CD4-positive, alpha-beta memory T cell (primary cell): ENCODE measurements around the gene TUBGCP4. TPM values are rescaled to one million over a fixed set of nuclear protein-coding genes. Genes with fewer than 3 reads are reported as not detected.
A peak's percentile ranks its signal among the peaks of the same experiment; 100 is the strongest.

Experiments
- CTCF ChIA-PET: fragments of 350-600 bp; sonication (Branson Sonifier 250); formaldehyde crosslinking; loops from one replicate; lab custom pipeline; 2021; ENCODE audit warnings: inconsistent platforms; ENCODE audit not compliant: partially characterized antibody; lab: Charles Lee
- POLR2A ChIA-PET: fragments of 350-600 bp; sonication (Branson Sonifier 250); formaldehyde crosslinking; loops from one replicate; lab custom pipeline; 2021; ENCODE audit not compliant: partially characterized antibody; lab: Charles Lee
- DNase-seq, 5 donors: peaks; one replicate each; pipeline versions ENCODE4 v3.0.0 to v3.0.0-alpha.2; 2020 to 2022; ENCODE audit warnings: mixed read lengths in 1 of 5
- H3K27ac ChIP-seq: one replicate; pipeline ENCODE4 v1.7.0; 2013; ENCODE audit warnings: low read depth, low read length
- H3K27me3 ChIP-seq: 2 replicates; pipeline ENCODE4 v1.7.0; 2013; ENCODE audit warnings: mild to moderate bottlenecking, low read length, moderate library complexity; ENCODE audit not compliant: insufficient read depth
- H3K36me3 ChIP-seq: 2 replicates; pipeline ENCODE4 v1.7.0; 2013; ENCODE audit warnings: mild to moderate bottlenecking, low read length, moderate library complexity; ENCODE audit not compliant: insufficient read depth
- H3K4me1 ChIP-seq: 2 replicates; pipeline ENCODE4 v1.7.0; 2013; ENCODE audit warnings: mild to moderate bottlenecking, low read length, moderate library complexity; ENCODE audit not compliant: insufficient read depth
- H3K4me3 ChIP-seq, 2 donors: one replicate each; pipeline ENCODE4 v1.7.0; 2013; ENCODE audit warnings: low read length in 2 of 2, mild to moderate bottlenecking in 1 of 2
- H3K9me3 ChIP-seq, 2 donors: one replicate each; pipeline ENCODE4 v1.7.0; 2013; ENCODE audit warnings: low read length in 2 of 2, control low read depth in 1 of 2; ENCODE audit not compliant: control insufficient read depth in 1 of 2
- H3K27ac Mint-ChIP-seq, 7 donors: one replicate each; pipeline ENCODE4 v1.8.0; 2020 to 2021; ENCODE audit warnings: mixed read lengths in 7 of 7, mild to moderate bottlenecking in 6 of 7, inconsistent platforms in 3 of 7, moderate library complexity in 3 of 7
- H3K27me3 Mint-ChIP-seq, 2 donors: one replicate each; pipeline ENCODE4 v1.8.0; 2020 to 2021; ENCODE audit warnings: mixed read lengths in 2 of 2
- H3K36me3 Mint-ChIP-seq, 2 donors: one replicate each; pipeline ENCODE4 v1.8.0; 2020 to 2021; ENCODE audit warnings: mixed read lengths in 2 of 2, inconsistent platforms in 1 of 2, mild to moderate bottlenecking in 1 of 2
- H3K4me1 Mint-ChIP-seq, 4 donors: one replicate each; pipeline ENCODE4 v1.8.0; 2020 to 2021; ENCODE audit warnings: mixed read lengths in 4 of 4, mild to moderate bottlenecking in 1 of 4
- H3K4me3 Mint-ChIP-seq, 8 donors: one replicate each; pipeline ENCODE4 v1.8.0; 2020 to 2021; ENCODE audit warnings: mixed read lengths in 8 of 8, mild to moderate bottlenecking in 7 of 8, moderate library complexity in 6 of 8, inconsistent platforms in 3 of 8
- H3K9me3 Mint-ChIP-seq, 8 donors: one replicate each; pipeline ENCODE4 v1.8.0; 2020 to 2021; ENCODE audit warnings: mixed read lengths in 8 of 8, mild to moderate bottlenecking in 5 of 8, inconsistent platforms in 3 of 8, moderate library complexity in 1 of 8
- intact Hi-C: fragments of 100-400 bp; cut with micrococcal nuclease; formaldehyde crosslinking; loops from one replicate; pipeline ENCODE4 v1.15.1; 2023
- polyA plus RNA-seq, 2 donors: library from polyadenylated mRNA; unstranded; fragments of 300-500 nt; fragmentation: Illumina TruSeq; gene quantifications; one replicate each; pipeline ENCODE4 v1.2.3, GENCODE V29; 2021
- total RNA-seq, 2 experiments: library from RNA; stranded (reverse); gene quantifications; one replicate each; pipeline ENCODE4 v1.2.3, GENCODE V29; 2021

TUBGCP4 gene
- total and polyA plus RNA-seq, 4 experiments from 2014 or later = 10.2 to 23.9 (median 17.9) TPM

DNA sequence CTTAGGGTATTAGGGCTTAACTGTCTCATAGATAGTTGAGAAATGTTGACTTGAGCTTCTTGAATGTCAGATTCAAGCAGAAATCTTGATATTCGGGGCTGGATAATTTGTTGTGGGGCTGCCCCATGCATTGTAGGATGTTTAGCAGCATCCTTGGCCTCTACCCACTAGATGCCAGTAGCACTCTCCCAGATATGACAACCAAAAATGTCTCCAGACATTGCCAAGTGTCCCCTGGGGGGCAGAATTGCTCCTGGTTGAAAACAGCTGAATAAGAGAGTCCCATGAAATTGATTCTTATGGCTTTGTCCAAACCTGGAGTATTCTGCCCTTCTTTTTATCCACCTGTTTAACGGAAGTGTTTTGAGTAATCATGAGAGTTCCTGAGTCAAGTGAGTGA is 24.6 kb upstream of the TUBGCP4 start:
- no peaks in the 10 kb centered on the region for H3K36me3 ChIP-seq
- H3K4me1 ChIP-seq = no peaks in the 10 kb centered on the region
- peaks cover 20 to 23% of the 10 kb centered on the region in 2 donors for H3K36me3 Mint-ChIP-seq
- no peak for DNase-seq
- H3K27ac ChIP-seq = no peak overlapping the region
- H3K9me3 Mint-ChIP-seq = no peaks in the 10 kb centered on the region
- intact Hi-C loops = no loop called here
- no peaks in the 10 kb centered on the region for H3K27me3 Mint-ChIP-seq
- ChIA-PET POLR2A (interaction anchor here (1.5 kb wide), 1 partner anchor 25 kb away, joined by 5 read pairs; the partner anchor contains the start of genes TUBGCP4 and ZSCAN29), CTCF (interaction anchor here (1.0 to 2.3 kb wide), 4 partner anchors 9 to 168 kb away, joined by 3 to 14 read pairs (median 4); no protein-coding TSS in a partner anchor)
- no peak overlapping the region for H3K27ac Mint-ChIP-seq
- no peaks in the 10 kb centered on the region for H3K27me3 ChIP-seq
- no peak overlapping the region for H3K4me3 Mint-ChIP-seq
- H3K9me3 ChIP-seq = no peaks in the 10 kb centered on the region
- no peaks in the 10 kb centered on the region for H3K4me1 Mint-ChIP-seq
- H3K4me3 ChIP-seq = no peak overlapping the region

GRCh38 chr15:43347114-43347513 is 23.8 kb upstream of the TUBGCP4 start:
- no peak overlapping the region for H3K27ac ChIP-seq
- H3K27ac Mint-ChIP-seq = no peak overlapping the region
- no peaks in the 10 kb centered on the region for H3K36me3 ChIP-seq
- no peaks in the 10 kb centered on the region for H3K27me3 ChIP-seq
- DNase-seq = no peak
- intact Hi-C loops = no loop called here
- no peaks in the 10 kb centered on the region for H3K9me3 Mint-ChIP-seq
- H3K4me3 ChIP-seq = no peak overlapping the region
- no peaks in the 10 kb centered on the region for H3K4me1 Mint-ChIP-seq
- no peak overlapping the region for H3K4me3 Mint-ChIP-seq
- H3K27me3 Mint-ChIP-seq = no peaks in the 10 kb centered on the region
- ChIA-PET POLR2A (no interaction called here), CTCF (interaction anchor here (1.0 to 2.3 kb wide), 4 partner anchors 9 to 167 kb away, joined by 3 to 14 read pairs (median 4); no protein-coding TSS in a partner anchor)
- no peaks in the 10 kb centered on the region for H3K9me3 ChIP-seq
- no peaks in the 10 kb centered on the region for H3K4me1 ChIP-seq
- H3K36me3 Mint-ChIP-seq = peaks cover 23 to 26% of the 10 kb centered on the region in 2 donors

DNA sequence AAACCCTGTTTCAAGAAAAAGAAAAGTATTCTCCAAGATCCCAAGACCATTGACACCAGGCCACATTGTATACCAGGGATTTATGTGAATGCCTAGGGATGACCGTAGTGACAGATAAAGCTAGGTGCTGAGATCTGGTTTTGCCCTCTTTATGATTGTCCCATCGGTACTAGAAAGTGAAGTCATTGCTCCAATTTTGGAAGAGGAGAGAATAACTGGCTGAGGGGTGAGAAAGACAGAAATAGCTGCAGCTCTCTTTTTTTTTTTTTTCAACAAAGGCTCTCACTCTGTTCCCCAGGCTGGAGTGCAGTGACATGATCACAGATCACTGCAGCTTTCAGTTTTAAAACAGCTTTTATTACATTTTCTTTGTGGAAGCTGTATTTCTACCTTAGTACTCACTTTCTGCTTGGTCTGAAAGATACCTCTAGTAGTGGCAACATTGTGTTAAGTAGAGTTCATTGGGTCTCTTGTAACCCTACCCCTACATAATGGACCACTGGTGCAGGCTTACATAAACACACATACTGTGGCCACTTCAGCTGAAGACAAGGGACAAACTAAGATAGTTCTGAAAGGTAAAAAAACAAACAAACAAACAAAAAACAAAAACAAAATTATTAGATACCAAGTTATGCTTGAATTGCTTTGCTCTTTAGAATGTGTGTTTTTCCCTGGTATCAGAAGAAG is 18.1 kb upstream of the TUBGCP4 start:
- H3K27ac ChIP-seq = no peak overlapping the region
- intact Hi-C loops = no loop called here
- ChIA-PET CTCF (interaction anchor here (0.8 to 2.5 kb wide), 2 partner anchors 17 to 23 kb away, joined by 3 to 7 read pairs; no protein-coding TSS in a partner anchor), POLR2A (no interaction called here)
- H3K27me3 ChIP-seq = no peaks in the 10 kb centered on the region
- no peaks in the 10 kb centered on the region for H3K36me3 ChIP-seq
- H3K9me3 Mint-ChIP-seq = peaks cover 0 to 9% (median under 1%) of the 10 kb centered on the region in 8 donors
- peaks cover 6% of the 10 kb centered on the region for H3K4me1 ChIP-seq
- H3K36me3 Mint-ChIP-seq = peaks cover 22 to 29% of the 10 kb centered on the region in 2 donors
- H3K9me3 ChIP-seq = no peaks in the 10 kb centered on the region
- no peak overlapping the region for H3K4me3 Mint-ChIP-seq
- no peak for DNase-seq
- H3K27me3 Mint-ChIP-seq = no peaks in the 10 kb centered on the region
- H3K4me1 Mint-ChIP-seq = peaks cover 4 to 17% (median 8%) of the 10 kb centered on the region in 4 donors
- H3K27ac Mint-ChIP-seq = peak overlapping the region in 1 of 7 donors; percentile 43
- no peak overlapping the region for H3K4me3 ChIP-seq

DNA sequence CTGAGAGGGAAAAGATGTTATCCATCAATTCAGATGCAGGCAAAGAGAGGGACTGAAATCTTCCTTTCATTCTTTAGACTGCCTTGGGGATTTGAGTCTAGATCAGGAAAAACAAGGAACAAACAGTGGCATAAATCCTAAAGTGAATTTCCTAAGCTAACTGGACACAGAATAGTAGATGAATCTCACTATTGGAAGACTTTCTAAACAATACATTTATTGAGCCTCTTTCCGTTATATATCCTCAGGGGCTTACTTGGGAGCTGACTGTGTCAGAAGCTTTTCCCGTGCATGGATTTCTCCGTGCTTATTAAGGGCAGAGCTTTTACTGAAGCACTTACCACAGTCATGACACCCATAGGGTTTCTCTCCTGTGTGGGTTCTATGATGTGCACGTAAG is 10.1 kb upstream of the TUBGCP4 start:
- peaks cover 69 to 71% of the 10 kb centered on the region in 2 donors for H3K36me3 Mint-ChIP-seq
- Histone ChIP-seq H3K36me3 (peaks cover 8% of the 10 kb centered on the region), H3K27me3 (no peaks in the 10 kb centered on the region), H3K4me1 (no peaks in the 10 kb centered on the region), H3K4me3 (no peak overlapping the region), H3K27ac (no peak overlapping the region), H3K9me3 (peaks cover 0 to 28% of the 10 kb centered on the region in 2 donors)
- CTCF ChIA-PET = interaction anchor here (0.9 to 2.4 kb wide), 3 partner anchors 10 to 14 kb away, joined by 3 to 11 read pairs (median 3); partner anchors contain the start of genes TUBGCP4 and ZSCAN29
- no peak for DNase-seq
- peaks cover 8 to 84% (median 59%) of the 10 kb centered on the region in 8 donors for H3K9me3 Mint-ChIP-seq
- H3K4me3 Mint-ChIP-seq = no peak overlapping the region
- POLR2A ChIA-PET = no interaction called here
- intact Hi-C loops = no loop called here
- H3K27me3 Mint-ChIP-seq = no peaks in the 10 kb centered on the region
- H3K4me1 Mint-ChIP-seq = peaks cover 1 to 14% (median 6%) of the 10 kb centered on the region in 4 donors
- H3K27ac Mint-ChIP-seq = peak overlapping the region in 1 of 7 donors; percentile 9

DNA sequence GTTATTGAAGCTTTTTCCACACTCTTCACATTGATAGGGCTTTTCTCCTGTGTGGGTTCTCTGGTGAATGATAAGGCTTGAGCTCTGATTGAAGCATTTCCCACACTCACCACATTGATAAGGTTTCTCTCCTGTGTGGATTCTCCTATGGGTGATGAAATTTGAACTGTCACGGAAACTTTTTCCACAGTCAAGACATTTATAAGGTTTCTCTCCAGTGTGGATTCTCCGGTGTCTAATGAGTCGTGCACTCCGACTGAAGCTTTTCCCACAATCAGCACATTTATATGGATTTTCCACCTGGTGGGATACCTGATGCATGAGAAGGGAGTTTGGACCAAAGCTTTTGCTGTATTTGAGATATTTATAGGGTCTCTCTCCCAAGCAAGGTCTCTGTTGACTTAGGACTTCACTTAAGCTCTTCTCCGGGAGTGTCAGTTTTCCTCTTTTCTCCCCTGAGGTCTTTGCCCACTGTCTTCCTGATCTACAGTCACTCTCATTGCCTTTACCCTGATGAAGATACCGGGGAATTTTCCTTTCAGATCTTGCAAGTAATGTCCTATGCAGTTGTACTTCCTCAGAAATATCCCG is 9.5 kb upstream of the TUBGCP4 start:
- H3K9me3 ChIP-seq = peaks cover 0 to 28% of the 10 kb centered on the region in 2 donors
- H3K4me3 ChIP-seq = no peak overlapping the region
- ChIA-PET CTCF (interaction anchor here (0.9 to 2.4 kb wide), 3 partner anchors 9 to 14 kb away, joined by 3 to 11 read pairs (median 3); partner anchors contain the start of genes TUBGCP4 and ZSCAN29), POLR2A (no interaction called here)
- no peaks in the 10 kb centered on the region for H3K27me3 Mint-ChIP-seq
- H3K36me3 Mint-ChIP-seq = peaks cover 71% of the 10 kb centered on the region in 2 donors
- peaks cover 3 to 19% (median 6%) of the 10 kb centered on the region in 4 donors for H3K4me1 Mint-ChIP-seq
- H3K27ac ChIP-seq = no peak overlapping the region
- H3K36me3 ChIP-seq = peaks cover 8% of the 10 kb centered on the region
- H3K4me3 Mint-ChIP-seq = no peak overlapping the region
- DNase-seq = no peak
- intact Hi-C loops = no loop called here
- H3K9me3 Mint-ChIP-seq = peaks cover 8 to 86% (median 61%) of the 10 kb centered on the region in 8 donors
- no peak overlapping the region for H3K27ac Mint-ChIP-seq
- H3K27me3 ChIP-seq = no peaks in the 10 kb centered on the region
- no peaks in the 10 kb centered on the region for H3K4me1 ChIP-seq

DNA sequence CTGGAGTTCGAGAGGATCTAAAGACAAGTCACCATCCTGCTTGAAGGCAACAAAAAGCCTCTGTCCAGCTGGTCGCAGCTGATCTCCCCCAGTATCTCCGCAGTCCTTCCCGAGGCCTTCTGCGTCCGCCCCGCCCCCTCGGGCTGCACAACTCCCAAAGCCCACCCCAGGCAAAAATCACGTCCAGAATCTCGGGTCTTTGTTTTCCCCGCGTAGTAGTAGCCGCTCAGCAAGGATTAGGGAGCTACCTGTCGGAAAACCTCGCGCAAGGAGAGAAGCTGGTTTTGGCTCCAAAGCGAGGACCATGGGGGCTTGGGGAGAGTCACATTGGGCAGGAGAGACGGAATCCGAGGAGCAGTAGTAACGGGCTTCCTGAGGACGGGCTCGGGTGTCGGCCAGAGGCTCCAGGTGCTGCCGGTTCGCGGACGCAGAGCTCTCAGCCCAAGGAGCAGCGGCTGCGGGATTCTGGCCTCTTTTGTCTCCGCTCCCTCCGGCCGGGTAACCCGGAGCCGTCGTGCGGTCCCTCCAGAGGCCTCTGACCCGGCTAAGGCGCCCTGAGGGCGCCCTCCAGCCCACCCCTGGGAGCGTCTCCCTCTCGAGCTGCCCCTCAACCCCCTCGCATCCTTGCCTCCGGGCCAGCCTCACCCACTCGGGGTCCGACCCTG is 459 bp upstream of the TUBGCP4 start:
- Histone ChIP-seq H3K27me3 (no peaks in the 10 kb centered on the region), H3K9me3 (no peaks in the 10 kb centered on the region), H3K36me3 (no peaks in the 10 kb centered on the region), H3K27ac (peak overlapping the region; percentile 70), H3K4me3 (peak overlapping the region; percentile 49 to 53), H3K4me1 (peaks cover 33% of the 10 kb centered on the region)
- peaks cover 42 to 66% (median 48%) of the 10 kb centered on the region in 4 donors for H3K4me1 Mint-ChIP-seq
- H3K9me3 Mint-ChIP-seq = peaks cover 4 to 43% (median 15%) of the 10 kb centered on the region in 8 donors
- peak in 2 of 5 donors; percentile 1 to 22 for DNase-seq
- peak overlapping the region in 6 of 7 donors; percentile 79 to 94 (median 90) for H3K27ac Mint-ChIP-seq
- ChIA-PET CTCF (interaction anchor here (0.8 to 1.5 kb wide), 8 partner anchors 10 to 143 kb away, joined by 3 to 6 read pairs (median 3); partner anchors contain the start of gene LCMT2), POLR2A (interaction anchor here (0.7 to 2.7 kb wide), 6 partner anchors 13 to 141 kb away, joined by 3 to 14 read pairs (median 6); partner anchors contain the start of gene LCMT2)
- peaks cover 36 to 47% of the 10 kb centered on the region in 2 donors for H3K36me3 Mint-ChIP-seq
- H3K27me3 Mint-ChIP-seq = no peaks in the 10 kb centered on the region
- intact Hi-C loops = no loop called here
- H3K4me3 Mint-ChIP-seq = peak overlapping the region; percentile 88 to 94 (median 92)
